Muscle layer of duodenum (tissue), 2 donors: ENCODE data around the gene CCNDBP1.
"Not testable (repeated sequence)": the region's sequence is repeated elsewhere in the genome, so short reads cannot be mapped to it uniquely, and the experiment has no call there.

Experiments
- H3K27ac ChIP-seq: one replicate; pipeline ENCODE4 v1.7.0; 2013; ENCODE audit warnings: mild to moderate bottlenecking, low read length
- H3K27me3 ChIP-seq: one replicate; pipeline ENCODE4 v1.7.0; 2013; ENCODE audit warnings: low read depth, mild to moderate bottlenecking, control low read depth, low read length
- H3K36me3 ChIP-seq, 2 donors: one replicate each; pipeline ENCODE4 v1.7.0; 2013; ENCODE audit warnings: low read length in 2 of 2, control low read depth in 1 of 2, mild to moderate bottlenecking in 1 of 2; ENCODE audit not compliant: insufficient read depth in 2 of 2, control insufficient read depth in 1 of 2
- H3K4me1 ChIP-seq, 2 donors: one replicate each; pipeline ENCODE4 v1.7.0; 2013; ENCODE audit warnings: low read length in 2 of 2, mild to moderate bottlenecking in 2 of 2, control low read depth in 1 of 2, moderate library complexity in 1 of 2; ENCODE audit not compliant: insufficient read depth in 2 of 2, control insufficient read depth in 1 of 2
- H3K4me3 ChIP-seq, 2 donors: one replicate each; pipeline ENCODE4 v1.7.0; 2013; ENCODE audit warnings: low read length in 2 of 2, low read depth in 1 of 2, mild to moderate bottlenecking in 1 of 2
- H3K9me3 ChIP-seq, 2 donors: one replicate each; pipeline ENCODE4 v1.7.0; 2013; ENCODE audit warnings: low read length in 2 of 2, control low read depth in 1 of 2, mild to moderate bottlenecking in 1 of 2; ENCODE audit not compliant: control insufficient read depth in 1 of 2
- donor health status: healthy.

Gene CCNDBP1

GRCh38 chr15:43219929-43220928, 35.0 kb downstream of the CCNDBP1 start:
- Histone ChIP-seq H3K27me3 (peaks cover 4% of the 10 kb centered on the region), H3K4me1 (no peaks in the 10 kb centered on the region), H3K9me3 (no peaks in the 10 kb centered on the region), H3K36me3 (no peaks in the 10 kb centered on the region), H3K27ac (no peak overlapping the region), H3K4me3 (no peak overlapping the region)

- H3K27ac ChIP-seq = no peak within 1 kb of the TSS
- H3K4me3 ChIP-seq = no peak within 1 kb of the TSS
- no peaks in the 10 kb centered on the region for H3K4me1 ChIP-seq
- no peaks in the 10 kb centered on the region for H3K9me3 ChIP-seq
- no peaks in the 10 kb centered on the region for H3K36me3 ChIP-seq
- peaks cover 4% of the 10 kb centered on the region for H3K27me3 ChIP-seq
These were observed 35.8 kb downstream of the CCNDBP1 start, which contains the start of gene EPB42 for GRCh38 chr15:43220991-43221403. Gene EPB42, minus strand, starts transcription at chr15:43221018. Its CDS starts 193 bp downstream, at chr15:43220825.

- Histone ChIP-seq H3K4me3 (no peak overlapping the region), H3K27me3 (peaks cover 4% of the 10 kb centered on the region), H3K27ac (no peak overlapping the region), H3K9me3 (no peaks in the 10 kb centered on the region), H3K4me1 (no peaks in the 10 kb centered on the region), H3K36me3 (no peaks in the 10 kb centered on the region)
These were observed 36.2 kb downstream of the CCNDBP1 start for GRCh38 chr15:43221422-43221821.

- H3K9me3 ChIP-seq = no peaks in the 10 kb centered on the region
- H3K4me1 ChIP-seq = no peaks in the 10 kb centered on the region
- H3K36me3 ChIP-seq = no peaks in the 10 kb centered on the region
- no peaks in the 10 kb centered on the region for H3K27me3 ChIP-seq
- no peak overlapping the region for H3K27ac ChIP-seq
- no peak overlapping the region for H3K4me3 ChIP-seq
These were observed 40.2 kb downstream of the CCNDBP1 start for GRCh38 chr15:43225201-43225949.

DNA sequence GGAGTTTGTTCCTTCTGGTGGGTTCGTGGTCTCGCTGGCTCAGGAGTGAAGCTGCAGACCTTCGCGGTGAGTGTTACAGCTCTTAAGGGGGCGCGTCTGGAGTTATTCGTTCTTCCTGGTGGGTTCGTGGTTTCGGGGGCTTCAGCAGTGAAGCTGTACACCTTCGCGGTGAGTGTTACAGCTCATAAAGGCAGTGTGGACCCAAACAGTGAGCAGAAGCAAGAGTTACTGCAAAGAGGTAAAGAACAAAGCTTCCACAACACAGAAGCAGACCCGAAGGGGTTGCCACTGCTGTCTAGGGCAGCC, 40.7 kb downstream of the CCNDBP1 start:
- H3K27ac ChIP-seq, H3K27me3 ChIP-seq, H3K9me3 ChIP-seq, H3K36me3 ChIP-seq, H3K4me1 ChIP-seq, H3K4me3 ChIP-seq: not testable (repeated sequence)

DNA sequence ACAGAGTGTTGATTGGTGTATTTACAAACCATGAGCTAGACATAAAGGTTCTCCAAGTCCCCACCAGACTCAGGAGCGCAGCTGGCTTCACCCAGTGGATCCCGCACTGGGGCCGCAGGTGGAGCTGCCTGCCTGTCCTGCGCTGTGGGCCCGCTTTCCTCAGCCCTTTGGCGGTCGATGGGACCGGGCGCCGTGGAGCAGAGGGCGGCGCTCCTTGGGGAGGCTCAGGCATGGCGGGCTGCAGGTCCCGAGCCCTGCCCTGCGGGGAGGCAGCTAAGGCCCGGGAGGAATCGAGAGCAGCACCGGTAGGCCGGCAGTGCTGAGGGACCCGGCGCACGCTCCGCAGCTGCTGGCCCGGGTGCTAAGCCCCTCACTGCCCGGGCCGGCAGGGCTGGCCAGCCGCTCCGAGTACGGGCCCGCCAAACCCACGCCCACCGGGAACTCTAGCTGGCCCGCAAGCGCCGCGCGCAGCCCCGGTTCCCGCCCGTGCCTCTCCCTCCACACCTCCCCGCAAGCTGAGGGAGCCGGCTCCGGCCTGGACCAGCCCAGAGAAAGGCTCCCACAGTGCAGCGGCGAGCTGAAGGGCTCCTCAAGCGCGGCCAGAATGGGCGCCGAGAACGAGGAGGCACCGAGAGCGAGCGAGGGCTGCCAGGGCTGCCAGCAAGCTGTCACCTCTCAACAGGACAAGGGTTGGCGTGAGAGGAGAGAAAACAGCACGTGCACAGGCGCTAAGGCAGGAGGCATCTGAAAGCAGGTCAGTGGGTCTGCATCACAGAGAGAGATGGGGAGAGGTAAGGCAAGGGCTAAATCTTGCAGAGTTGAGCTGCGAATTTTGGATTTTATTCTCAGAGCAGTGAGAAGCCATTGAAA, 41.5 kb downstream of the CCNDBP1 start:
- Histone ChIP-seq H3K27ac (no peak overlapping the region), H3K9me3 (no peaks in the 10 kb centered on the region), H3K27me3 (no peaks in the 10 kb centered on the region), H3K4me1 (no peaks in the 10 kb centered on the region), H3K36me3 (no peaks in the 10 kb centered on the region), H3K4me3 (no peak overlapping the region)

DNA sequence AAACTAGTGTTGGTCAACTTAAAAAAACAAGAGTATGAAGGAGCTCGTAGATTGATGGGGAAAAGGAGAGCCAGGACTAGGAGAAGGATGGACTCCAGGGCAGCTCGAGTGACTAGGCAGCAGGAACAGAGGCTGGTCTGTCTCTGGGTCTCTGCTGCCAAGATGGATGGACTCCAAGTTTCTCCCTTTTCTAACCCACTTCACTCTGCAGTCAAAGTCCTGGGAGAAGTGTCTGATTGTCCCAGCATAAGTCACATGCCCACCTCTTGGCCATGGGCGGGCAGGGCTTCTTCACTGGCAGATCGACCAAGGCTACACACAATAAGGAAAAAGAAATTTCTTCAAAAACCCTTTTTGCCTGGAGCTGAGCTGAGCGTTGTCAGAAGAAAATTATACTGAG, 44.8 kb downstream of the CCNDBP1 start:
- H3K4me3 ChIP-seq = no peak overlapping the region
- H3K27me3 ChIP-seq = peaks cover 6% of the 10 kb centered on the region
- H3K9me3 ChIP-seq = no peaks in the 10 kb centered on the region
- no peak overlapping the region for H3K27ac ChIP-seq
- no peaks in the 10 kb centered on the region for H3K4me1 ChIP-seq
- no peaks in the 10 kb centered on the region for H3K36me3 ChIP-seq

DNA sequence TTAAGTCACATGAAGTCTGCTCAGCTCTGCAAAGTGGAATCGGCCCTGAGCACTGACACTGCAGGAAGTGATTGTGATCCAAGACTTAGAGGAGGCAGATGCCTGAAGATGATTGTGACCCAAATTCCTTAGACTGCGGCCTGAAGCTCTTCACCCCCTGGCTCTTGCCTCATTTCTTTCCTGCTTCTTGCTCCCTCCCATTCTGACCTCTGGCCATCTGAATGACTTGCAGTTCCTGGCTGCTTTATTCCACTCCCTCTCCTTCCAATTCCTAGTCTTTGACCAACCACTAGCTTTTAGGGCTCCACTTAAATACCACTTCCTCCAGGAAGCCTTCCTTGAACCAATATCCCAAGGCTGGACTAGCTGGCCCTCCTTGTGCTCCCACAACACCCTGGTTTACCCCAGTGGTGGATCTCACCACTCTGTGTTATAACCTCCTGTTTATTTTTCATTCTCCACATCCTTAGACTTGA, 45.5 kb downstream of the CCNDBP1 start:
- no peaks in the 10 kb centered on the region for H3K4me1 ChIP-seq
- H3K36me3 ChIP-seq = no peaks in the 10 kb centered on the region
- H3K27me3 ChIP-seq = peaks cover 6% of the 10 kb centered on the region
- no peak overlapping the region for H3K27ac ChIP-seq
- no peaks in the 10 kb centered on the region for H3K9me3 ChIP-seq
- H3K4me3 ChIP-seq = no peak overlapping the region

- H3K27ac ChIP-seq = no peak overlapping the region
- peaks cover 6% of the 10 kb centered on the region for H3K27me3 ChIP-seq
- no peaks in the 10 kb centered on the region for H3K9me3 ChIP-seq
- H3K4me1 ChIP-seq = no peaks in the 10 kb centered on the region
- H3K36me3 ChIP-seq = no peaks in the 10 kb centered on the region
- H3K4me3 ChIP-seq = no peak overlapping the region
These were observed 47.2 kb downstream of the CCNDBP1 start for GRCh38 chr15:43232289-43232874.

DNA sequence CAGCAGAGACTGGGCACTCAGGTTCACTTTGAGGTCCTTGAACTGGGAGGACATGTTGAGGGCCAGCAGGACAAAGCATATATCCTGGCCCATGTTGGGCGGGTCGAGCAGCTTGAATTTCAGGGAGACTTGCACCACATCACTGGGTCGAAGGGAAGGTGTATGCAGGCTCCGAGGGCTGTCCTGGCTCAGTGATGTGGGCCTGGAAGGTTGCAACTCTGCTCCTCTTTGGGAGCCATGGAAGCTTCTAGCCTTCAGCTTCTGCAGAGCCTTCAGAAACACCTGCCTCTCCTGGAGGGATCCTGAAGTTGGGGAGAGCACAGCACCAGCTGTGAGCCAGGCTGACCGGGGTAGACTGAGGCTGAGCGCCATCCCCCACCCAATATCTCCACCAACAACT, 50.3 kb downstream of the CCNDBP1 start:
- Histone ChIP-seq H3K27me3 (peaks cover 6% of the 10 kb centered on the region), H3K9me3 (no peaks in the 10 kb centered on the region), H3K27ac (no peak overlapping the region), H3K4me3 (no peak overlapping the region), H3K36me3 (no peaks in the 10 kb centered on the region), H3K4me1 (no peaks in the 10 kb centered on the region)
